Gastroesophageal sphincter (tissue), 3 donors: ENCODE results near the gene P2RX4.

Experiments used
- POLR2AphosphoS5 ChIP-seq: sonication (generic); formaldehyde crosslinking; IDR thresholded peaks from one replicate; pipeline ENCODE4 v1.6.1; 2017; ENCODE audit warnings: antibody characterized with exemption
- TF ChIP-seq, protein P1 (sequence below), 4 experiments: fragments of 200-600 bp in 2 of 4; fragments of 450-650 bp in 2 of 4; sonication (generic) in 1 of 4; IDR thresholded peaks; one replicate each; pipeline ENCODE4 v1.5.1; 2017 to 2019; ENCODE audit warnings: antibody characterized with exemption in 4 of 4, mild to moderate bottlenecking in 2 of 4, moderate library complexity in 2 of 4

DNA sequence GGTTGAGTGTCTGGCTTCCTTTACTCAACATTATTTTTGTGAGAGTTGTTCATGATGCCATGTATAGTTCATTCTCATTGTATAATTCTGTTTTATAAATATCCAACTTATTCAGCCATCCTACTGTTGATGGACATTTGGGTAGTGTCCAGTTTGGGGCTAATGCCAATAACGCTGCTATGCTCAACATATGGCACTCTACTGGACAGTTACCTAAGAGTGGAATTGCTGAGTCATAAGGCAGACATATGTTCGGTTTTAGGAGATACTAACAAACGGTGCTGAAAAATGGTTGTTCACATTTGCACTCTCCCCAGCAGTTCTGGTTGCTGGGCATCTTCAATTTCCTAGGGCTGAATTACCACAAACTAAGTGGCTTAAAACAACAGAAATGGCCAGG is 28.7 kb upstream of the P2RX4 start:
- TF ChIP-seq, protein P1, sequence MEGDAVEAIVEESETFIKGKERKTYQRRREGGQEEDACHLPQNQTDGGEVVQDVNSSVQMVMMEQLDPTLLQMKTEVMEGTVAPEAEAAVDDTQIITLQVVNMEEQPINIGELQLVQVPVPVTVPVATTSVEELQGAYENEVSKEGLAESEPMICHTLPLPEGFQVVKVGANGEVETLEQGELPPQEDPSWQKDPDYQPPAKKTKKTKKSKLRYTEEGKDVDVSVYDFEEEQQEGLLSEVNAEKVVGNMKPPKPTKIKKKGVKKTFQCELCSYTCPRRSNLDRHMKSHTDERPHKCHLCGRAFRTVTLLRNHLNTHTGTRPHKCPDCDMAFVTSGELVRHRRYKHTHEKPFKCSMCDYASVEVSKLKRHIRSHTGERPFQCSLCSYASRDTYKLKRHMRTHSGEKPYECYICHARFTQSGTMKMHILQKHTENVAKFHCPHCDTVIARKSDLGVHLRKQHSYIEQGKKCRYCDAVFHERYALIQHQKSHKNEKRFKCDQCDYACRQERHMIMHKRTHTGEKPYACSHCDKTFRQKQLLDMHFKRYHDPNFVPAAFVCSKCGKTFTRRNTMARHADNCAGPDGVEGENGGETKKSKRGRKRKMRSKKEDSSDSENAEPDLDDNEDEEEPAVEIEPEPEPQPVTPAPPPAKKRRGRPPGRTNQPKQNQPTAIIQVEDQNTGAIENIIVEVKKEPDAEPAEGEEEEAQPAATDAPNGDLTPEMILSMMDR (IDR thresholded peaks at IDR 0.05): no peak
- no peak for TF ChIP-seq POLR2AphosphoS5
